ENCODE data around the gene SAMHD1. TPM values are rescaled to one million over a fixed set of nuclear protein-coding genes. Genes with fewer than 3 reads are reported as not detected.
A peak's percentile ranks its signal among the peaks of the same experiment; 100 is the strongest.

SAMHD1 gene
- total RNA-seq, 1 experiment from 2014 or later = 63.0 TPM

DNA sequence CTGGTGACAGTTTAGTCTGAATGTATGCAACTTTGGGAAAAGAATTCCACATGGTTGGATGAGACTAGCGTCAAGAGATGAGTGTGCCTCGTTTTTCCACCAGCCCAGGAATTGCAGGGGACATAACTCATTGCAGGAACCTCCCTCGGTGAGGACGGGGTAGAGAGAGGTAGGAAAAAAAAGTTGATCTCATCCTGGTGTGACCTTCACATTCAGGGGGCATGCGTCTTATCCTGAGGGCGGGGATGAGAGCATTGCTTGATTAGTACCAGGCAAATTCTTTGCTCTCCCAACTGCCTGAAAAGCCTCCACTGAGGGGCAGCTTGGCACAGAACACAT lies 63.8 kb downstream of the SAMHD1 start:
- intact Hi-C loops (cut with micrococcal nuclease; ENCODE audit: unreplicated experiment) = loop anchor here (1.0 kb wide), 5 partner anchors 32 to 331 kb away; no protein-coding TSS in a partner anchor
- CTCF ChIA-PET = interaction anchor here (0.6 to 0.9 kb wide), 3 partner anchors 31 to 343 kb away, joined by 3 to 4 read pairs (median 3); no protein-coding TSS in a partner anchor
- BruUV-seq (replicated peaks) = no TSS peak
- no peaks in the 10 kb centered on the region for H3K36me3 ChIP-seq (ENCODE audit: control insufficient read depth, insufficient read depth, low read length)
- Mint-ChIP-seq H3K27ac (ENCODE audit: unreplicated experiment) (no peak overlapping the region), H3K9me3 (ENCODE audit: unreplicated experiment) (no peaks in the 10 kb centered on the region), H3K4me1 (ENCODE audit: low read depth, unreplicated experiment) (peaks cover 6% of the 10 kb centered on the region), H3K27me3 (ENCODE audit: insufficient read depth, unreplicated experiment) (no peaks in the 10 kb centered on the region), H3K4me3 (ENCODE audit: unreplicated experiment) (no peak overlapping the region), H3K36me3 (ENCODE audit: insufficient read depth, unreplicated experiment) (no peaks in the 10 kb centered on the region)
- no peaks in the 10 kb centered on the region for H3K9me3 ChIP-seq
- H3K27me3 ChIP-seq (replicated peaks; ENCODE audit: control insufficient read depth, insufficient read depth, low read length) = no peaks in the 10 kb centered on the region
- POLR2A ChIA-PET = no interaction called here
- no peak for DNase-seq
- peaks cover 9% of the 10 kb centered on the region; the same call in 1 of the 2 replicates for H3K4me1 ChIP-seq
- H3K4me3 ChIP-seq (ENCODE audit: low read depth, low read length) = no peak overlapping the region
- TF ChIP-seq, protein P1, sequence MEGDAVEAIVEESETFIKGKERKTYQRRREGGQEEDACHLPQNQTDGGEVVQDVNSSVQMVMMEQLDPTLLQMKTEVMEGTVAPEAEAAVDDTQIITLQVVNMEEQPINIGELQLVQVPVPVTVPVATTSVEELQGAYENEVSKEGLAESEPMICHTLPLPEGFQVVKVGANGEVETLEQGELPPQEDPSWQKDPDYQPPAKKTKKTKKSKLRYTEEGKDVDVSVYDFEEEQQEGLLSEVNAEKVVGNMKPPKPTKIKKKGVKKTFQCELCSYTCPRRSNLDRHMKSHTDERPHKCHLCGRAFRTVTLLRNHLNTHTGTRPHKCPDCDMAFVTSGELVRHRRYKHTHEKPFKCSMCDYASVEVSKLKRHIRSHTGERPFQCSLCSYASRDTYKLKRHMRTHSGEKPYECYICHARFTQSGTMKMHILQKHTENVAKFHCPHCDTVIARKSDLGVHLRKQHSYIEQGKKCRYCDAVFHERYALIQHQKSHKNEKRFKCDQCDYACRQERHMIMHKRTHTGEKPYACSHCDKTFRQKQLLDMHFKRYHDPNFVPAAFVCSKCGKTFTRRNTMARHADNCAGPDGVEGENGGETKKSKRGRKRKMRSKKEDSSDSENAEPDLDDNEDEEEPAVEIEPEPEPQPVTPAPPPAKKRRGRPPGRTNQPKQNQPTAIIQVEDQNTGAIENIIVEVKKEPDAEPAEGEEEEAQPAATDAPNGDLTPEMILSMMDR (IDR thresholded peaks at IDR 0.05; ENCODE audit: insufficient read depth in 1 of 2, low read depth in 1 of 2, low read length in 1 of 2, severe bottlenecking in 1 of 2, unreplicated experiment in 1 of 2) = no peak

DNA sequence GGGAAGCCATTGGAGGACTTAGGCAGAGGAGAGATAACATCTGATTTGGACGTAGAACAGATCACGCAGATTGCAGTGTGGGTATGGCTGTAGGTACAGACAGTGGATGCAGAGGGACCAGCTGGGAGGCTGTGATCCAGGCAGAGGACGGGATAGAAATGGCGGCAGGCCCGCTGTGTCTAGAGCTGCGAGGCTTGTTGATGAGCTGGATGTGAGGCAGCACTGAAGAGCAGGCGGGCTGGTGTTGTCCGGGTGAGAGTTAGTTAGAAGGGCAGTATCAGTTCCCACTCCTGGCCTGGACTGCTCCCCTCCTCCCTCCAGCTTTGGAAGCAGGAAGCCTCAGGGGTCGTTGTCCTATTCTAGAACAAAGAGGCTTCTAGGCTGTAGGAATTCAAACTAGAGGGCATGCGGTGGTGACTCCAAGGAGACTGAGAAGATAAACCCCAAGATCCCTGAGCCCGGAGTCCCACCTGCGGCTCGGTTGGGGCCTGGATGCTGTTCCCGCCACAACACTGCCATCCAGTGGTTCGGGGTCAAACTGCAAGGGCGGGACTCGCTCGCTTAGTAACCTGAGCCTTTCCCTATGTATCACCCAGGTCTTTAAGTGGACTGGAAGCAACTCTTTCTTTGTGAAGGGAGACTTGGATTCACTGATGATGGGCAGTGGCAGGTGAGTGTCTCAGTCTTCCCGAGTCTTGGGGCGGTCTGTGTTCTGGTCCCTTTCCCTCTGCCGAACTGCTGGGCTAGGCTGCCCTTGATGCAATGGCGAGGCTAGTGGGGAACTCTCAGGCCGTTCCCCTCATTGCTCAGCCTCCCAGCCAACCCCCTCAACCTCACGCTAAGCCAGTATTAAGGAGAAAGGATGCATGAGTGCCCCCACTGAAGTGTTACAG lies 64.4 kb downstream of the SAMHD1 start:
- DNase-seq = peak; percentile 94 to 97
- no peaks in the 10 kb centered on the region for H3K9me3 ChIP-seq
- BruUV-seq (replicated peaks) = no TSS peak
- Mint-ChIP-seq H3K36me3 (ENCODE audit: insufficient read depth, unreplicated experiment) (no peaks in the 10 kb centered on the region), H3K4me3 (ENCODE audit: unreplicated experiment) (peak overlapping the region; percentile 27), H3K27me3 (ENCODE audit: insufficient read depth, unreplicated experiment) (no peaks in the 10 kb centered on the region), H3K9me3 (ENCODE audit: unreplicated experiment) (no peaks in the 10 kb centered on the region), H3K27ac (ENCODE audit: unreplicated experiment) (no peak overlapping the region), H3K4me1 (ENCODE audit: low read depth, unreplicated experiment) (peaks cover 6% of the 10 kb centered on the region)
- TF ChIP-seq, protein P1 (IDR thresholded peaks at IDR 0.05; ENCODE audit: insufficient read depth in 1 of 2, low read depth in 1 of 2, low read length in 1 of 2, severe bottlenecking in 1 of 2, unreplicated experiment in 1 of 2) = peak; percentile 100
- POLR2A ChIA-PET = no interaction called here
- H3K27me3 ChIP-seq (replicated peaks; ENCODE audit: control insufficient read depth, insufficient read depth, low read length) = no peaks in the 10 kb centered on the region
- H3K4me3 ChIP-seq (ENCODE audit: low read depth, low read length) = no peak overlapping the region
- CTCF ChIA-PET = interaction anchor here (0.5 to 1.8 kb wide), 12 partner anchors 18 to 1101 kb away, joined by 3 to 14 read pairs (median 4); partner anchors contain the start of gene DSN1
- peaks cover 9% of the 10 kb centered on the region; the same call in 1 of the 2 replicates for H3K4me1 ChIP-seq
- H3K36me3 ChIP-seq (ENCODE audit: control insufficient read depth, insufficient read depth, low read length) = no peaks in the 10 kb centered on the region
- intact Hi-C loops (cut with micrococcal nuclease; ENCODE audit: unreplicated experiment) = loop anchor here (1.0 kb wide), 5 partner anchors 32 to 331 kb away; no protein-coding TSS in a partner anchor

DNA sequence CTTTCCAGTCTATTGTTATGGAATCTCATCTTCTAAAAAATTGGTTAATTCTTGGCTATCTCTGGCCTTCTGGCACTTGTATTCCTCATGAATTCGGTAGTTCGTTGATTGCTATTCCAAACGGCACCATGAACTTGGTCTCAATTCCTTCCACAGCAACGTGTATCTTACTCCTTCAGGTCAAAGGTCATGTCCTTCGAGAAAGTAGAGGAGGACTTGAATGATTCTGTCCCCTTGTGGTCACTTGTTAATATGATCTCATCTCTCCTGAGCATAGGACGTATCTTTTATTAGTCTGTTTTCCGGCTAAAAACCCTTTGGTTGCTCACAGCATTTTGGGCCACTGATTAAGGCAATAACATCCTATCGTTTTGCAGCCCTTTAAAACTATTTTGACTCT lies 66.2 kb downstream of the SAMHD1 start:
- H3K9me3 ChIP-seq = no peaks in the 10 kb centered on the region

More for the DNA sequence above, 66.2 kb downstream of the SAMHD1 start:
- TF ChIP-seq, protein P1 (IDR thresholded peaks at IDR 0.05; ENCODE audit: insufficient read depth in 1 of 2, low read depth in 1 of 2, low read length in 1 of 2, severe bottlenecking in 1 of 2, unreplicated experiment in 1 of 2) = peak; percentile 65 to 80
- ChIA-PET POLR2A (no interaction called here), CTCF (interaction anchor here (0.7 to 1.8 kb wide), 3 partner anchors 69 to 93 kb away, joined by 3 to 14 read pairs (median 4); no protein-coding TSS in a partner anchor)
- peaks cover 12% of the 10 kb centered on the region for H3K4me1 Mint-ChIP-seq (ENCODE audit: low read depth, unreplicated experiment)
- no peak overlapping the region for H3K4me3 ChIP-seq (ENCODE audit: low read depth, low read length)
- BruUV-seq (replicated peaks) = no TSS peak
- H3K27me3 ChIP-seq (replicated peaks; ENCODE audit: control insufficient read depth, insufficient read depth, low read length) = no peaks in the 10 kb centered on the region
- no peaks in the 10 kb centered on the region for H3K9me3 Mint-ChIP-seq (ENCODE audit: unreplicated experiment)
- peak in 1 of 2 experiments; percentile 56 for DNase-seq
- no peaks in the 10 kb centered on the region for H3K27me3 Mint-ChIP-seq (ENCODE audit: insufficient read depth, unreplicated experiment)
- no peaks in the 10 kb centered on the region for H3K36me3 ChIP-seq (ENCODE audit: control insufficient read depth, insufficient read depth, low read length)
- no peak overlapping the region for H3K27ac Mint-ChIP-seq (ENCODE audit: unreplicated experiment)
- H3K4me3 Mint-ChIP-seq (ENCODE audit: unreplicated experiment) = no peak overlapping the region
- intact Hi-C loops (cut with micrococcal nuclease; ENCODE audit: unreplicated experiment) = loop anchor here (1.0 kb wide), 2 partner anchors 21 to 49 kb away; no protein-coding TSS in a partner anchor
- H3K36me3 Mint-ChIP-seq (ENCODE audit: insufficient read depth, unreplicated experiment) = no peaks in the 10 kb centered on the region
- peaks cover 9% of the 10 kb centered on the region; the same call in 1 of the 2 replicates for H3K4me1 ChIP-seq

Data from Caco-2 (cell line).